Measurements from ENCODE around the gene MAGED2.

GRCh38 chrX:54799046-54799445 is 8.5 kb upstream of the MAGED2 start:
- no peak for TF ChIP-seq CTCF (IDR thresholded peaks at IDR 0.05)
- TF ChIP-seq POLR2A (IDR thresholded peaks at IDR 0.05) = no peak
